K562 (cell line): Measurements from ENCODE around the gene ZNF391. TPM values are rescaled to one million over a fixed set of nuclear protein-coding genes. Genes with fewer than 3 reads are reported as not detected.

Source experiments
- ATF1 ChIP-seq, 2 experiments: fragments of 450-650 bp in 1 of 2; IDR thresholded peaks; 2 replicates each; pipeline ENCODE4 v1.6.1; 2016; ENCODE audit warnings: missing compliant biosample characterization in 1 of 2, missing genetic modification characterization in 1 of 2
- KAT8 ChIP-seq: fragments of 450-650 bp; IDR thresholded peaks from 2 replicates; pipeline ENCODE4 v1.6.1; 2016; ENCODE audit warnings: low read depth, mild to moderate bottlenecking
- MXI1 ChIP-seq: IDR thresholded peaks from 2 replicates; pipeline ENCODE4 v1.6.1; 2011; ENCODE audit warnings: low read depth, mild to moderate bottlenecking, improper control_type of control experiment, low read length
- POLR3G ChIP-seq: IDR thresholded peaks from 2 replicates; pipeline ENCODE4 v1.6.1; 2011; ENCODE audit not compliant: insufficient read length, insufficient replicate concordance; ENCODE audit errors: extremely low read depth
- RFX7 ChIP-seq: fragments of 250-450 bp; sonication (Bioruptor Pico); IDR thresholded peaks from 2 replicates; pipeline ENCODE4 v1.5.1; 2021; ENCODE audit warnings: mild to moderate bottlenecking
- TARDBP ChIP-seq: fragments of 450-650 bp; IDR thresholded peaks from 2 replicates; pipeline ENCODE4 v1.6.1; 2016
- XRCC3 ChIP-seq: fragments of 450-650 bp; IDR thresholded peaks from 2 replicates; pipeline ENCODE4 v1.6.1; 2017; ENCODE audit warnings: mild to moderate bottlenecking, moderate library complexity
- ZNF561 ChIP-seq: fragments of 450-650 bp; formaldehyde crosslinking; conservative IDR thresholded peaks from 2 replicates; pipeline ENCODE4 v1.4.0; 2020; ENCODE audit warnings: mild to moderate bottlenecking, moderate library complexity
- polyA plus RNA-seq, 8 experiments: library from polyadenylated mRNA; depleted of rRNA in 4 of 8; stranded (reverse) in 5 of 8; unstranded in 3 of 8; fragments of >200 nt; fragmentation: Nextera tagmentation in 2 of 8; fragmentation: Illumina TruSeq in 1 of 8; extraction: Ambion mirVana in 2 of 8; extraction: Trizol in 1 of 8; gene quantifications; 2 replicates each; pipeline versions ENCODE4 v1.2.1 to v1.2.3, GENCODE V29; 2011 to 2014; ENCODE audit warnings: inconsistent platforms in 1 of 8, missing spikeins in 1 of 8
- total RNA-seq, 7 experiments: library from RNA; depleted of rRNA in 6 of 7; stranded (reverse); fragments of >200 nt in 6 of 7; fragmentation: Illumina TruSeq in 2 of 7; extraction: Trizol in 2 of 7; gene quantifications; 2 replicates each; pipeline versions ENCODE4 v1.2.1 to v1.2.3, GENCODE V29; 2011 to 2021; ENCODE audit warnings: low replicate concordance in 1 of 7
- TF ChIP-seq, protein P1 (sequence below): fragments of 200-600 bp; sonication (generic); IDR thresholded peaks from one replicate; pipeline ENCODE4 v1.6.1; 2012; ENCODE audit warnings: mild to moderate bottlenecking, low read depth, low read length, inconsistent platforms

Gene ZNF391
- total and polyA plus RNA-seq, 9 of the 15 experiments (the other 6 are each of a cell fraction or from before 2014, with no cell fraction given): 2.3 to 10.1 (median 5.8) TPM

DNA sequence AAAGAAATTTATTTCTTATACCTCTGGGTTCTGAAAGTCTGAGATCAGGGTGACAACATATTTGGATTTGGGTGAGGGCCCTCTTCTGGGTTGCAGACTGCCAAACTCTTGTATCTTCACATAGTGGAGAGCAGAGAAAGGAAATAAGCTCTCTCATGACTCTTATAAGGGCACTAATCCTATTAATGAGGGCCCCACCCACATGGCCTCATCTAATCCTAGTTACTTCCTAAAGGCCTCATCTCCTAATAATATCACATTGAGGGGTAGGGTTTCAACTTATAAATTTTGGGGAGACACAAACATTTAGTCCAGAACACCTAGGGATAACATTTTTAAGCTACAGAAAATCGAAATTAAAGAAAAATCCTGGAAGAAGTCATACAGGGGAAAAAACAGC is 5.1 kb upstream of the ZNF391 start (continued):
- TF ChIP-seq, protein P1, sequence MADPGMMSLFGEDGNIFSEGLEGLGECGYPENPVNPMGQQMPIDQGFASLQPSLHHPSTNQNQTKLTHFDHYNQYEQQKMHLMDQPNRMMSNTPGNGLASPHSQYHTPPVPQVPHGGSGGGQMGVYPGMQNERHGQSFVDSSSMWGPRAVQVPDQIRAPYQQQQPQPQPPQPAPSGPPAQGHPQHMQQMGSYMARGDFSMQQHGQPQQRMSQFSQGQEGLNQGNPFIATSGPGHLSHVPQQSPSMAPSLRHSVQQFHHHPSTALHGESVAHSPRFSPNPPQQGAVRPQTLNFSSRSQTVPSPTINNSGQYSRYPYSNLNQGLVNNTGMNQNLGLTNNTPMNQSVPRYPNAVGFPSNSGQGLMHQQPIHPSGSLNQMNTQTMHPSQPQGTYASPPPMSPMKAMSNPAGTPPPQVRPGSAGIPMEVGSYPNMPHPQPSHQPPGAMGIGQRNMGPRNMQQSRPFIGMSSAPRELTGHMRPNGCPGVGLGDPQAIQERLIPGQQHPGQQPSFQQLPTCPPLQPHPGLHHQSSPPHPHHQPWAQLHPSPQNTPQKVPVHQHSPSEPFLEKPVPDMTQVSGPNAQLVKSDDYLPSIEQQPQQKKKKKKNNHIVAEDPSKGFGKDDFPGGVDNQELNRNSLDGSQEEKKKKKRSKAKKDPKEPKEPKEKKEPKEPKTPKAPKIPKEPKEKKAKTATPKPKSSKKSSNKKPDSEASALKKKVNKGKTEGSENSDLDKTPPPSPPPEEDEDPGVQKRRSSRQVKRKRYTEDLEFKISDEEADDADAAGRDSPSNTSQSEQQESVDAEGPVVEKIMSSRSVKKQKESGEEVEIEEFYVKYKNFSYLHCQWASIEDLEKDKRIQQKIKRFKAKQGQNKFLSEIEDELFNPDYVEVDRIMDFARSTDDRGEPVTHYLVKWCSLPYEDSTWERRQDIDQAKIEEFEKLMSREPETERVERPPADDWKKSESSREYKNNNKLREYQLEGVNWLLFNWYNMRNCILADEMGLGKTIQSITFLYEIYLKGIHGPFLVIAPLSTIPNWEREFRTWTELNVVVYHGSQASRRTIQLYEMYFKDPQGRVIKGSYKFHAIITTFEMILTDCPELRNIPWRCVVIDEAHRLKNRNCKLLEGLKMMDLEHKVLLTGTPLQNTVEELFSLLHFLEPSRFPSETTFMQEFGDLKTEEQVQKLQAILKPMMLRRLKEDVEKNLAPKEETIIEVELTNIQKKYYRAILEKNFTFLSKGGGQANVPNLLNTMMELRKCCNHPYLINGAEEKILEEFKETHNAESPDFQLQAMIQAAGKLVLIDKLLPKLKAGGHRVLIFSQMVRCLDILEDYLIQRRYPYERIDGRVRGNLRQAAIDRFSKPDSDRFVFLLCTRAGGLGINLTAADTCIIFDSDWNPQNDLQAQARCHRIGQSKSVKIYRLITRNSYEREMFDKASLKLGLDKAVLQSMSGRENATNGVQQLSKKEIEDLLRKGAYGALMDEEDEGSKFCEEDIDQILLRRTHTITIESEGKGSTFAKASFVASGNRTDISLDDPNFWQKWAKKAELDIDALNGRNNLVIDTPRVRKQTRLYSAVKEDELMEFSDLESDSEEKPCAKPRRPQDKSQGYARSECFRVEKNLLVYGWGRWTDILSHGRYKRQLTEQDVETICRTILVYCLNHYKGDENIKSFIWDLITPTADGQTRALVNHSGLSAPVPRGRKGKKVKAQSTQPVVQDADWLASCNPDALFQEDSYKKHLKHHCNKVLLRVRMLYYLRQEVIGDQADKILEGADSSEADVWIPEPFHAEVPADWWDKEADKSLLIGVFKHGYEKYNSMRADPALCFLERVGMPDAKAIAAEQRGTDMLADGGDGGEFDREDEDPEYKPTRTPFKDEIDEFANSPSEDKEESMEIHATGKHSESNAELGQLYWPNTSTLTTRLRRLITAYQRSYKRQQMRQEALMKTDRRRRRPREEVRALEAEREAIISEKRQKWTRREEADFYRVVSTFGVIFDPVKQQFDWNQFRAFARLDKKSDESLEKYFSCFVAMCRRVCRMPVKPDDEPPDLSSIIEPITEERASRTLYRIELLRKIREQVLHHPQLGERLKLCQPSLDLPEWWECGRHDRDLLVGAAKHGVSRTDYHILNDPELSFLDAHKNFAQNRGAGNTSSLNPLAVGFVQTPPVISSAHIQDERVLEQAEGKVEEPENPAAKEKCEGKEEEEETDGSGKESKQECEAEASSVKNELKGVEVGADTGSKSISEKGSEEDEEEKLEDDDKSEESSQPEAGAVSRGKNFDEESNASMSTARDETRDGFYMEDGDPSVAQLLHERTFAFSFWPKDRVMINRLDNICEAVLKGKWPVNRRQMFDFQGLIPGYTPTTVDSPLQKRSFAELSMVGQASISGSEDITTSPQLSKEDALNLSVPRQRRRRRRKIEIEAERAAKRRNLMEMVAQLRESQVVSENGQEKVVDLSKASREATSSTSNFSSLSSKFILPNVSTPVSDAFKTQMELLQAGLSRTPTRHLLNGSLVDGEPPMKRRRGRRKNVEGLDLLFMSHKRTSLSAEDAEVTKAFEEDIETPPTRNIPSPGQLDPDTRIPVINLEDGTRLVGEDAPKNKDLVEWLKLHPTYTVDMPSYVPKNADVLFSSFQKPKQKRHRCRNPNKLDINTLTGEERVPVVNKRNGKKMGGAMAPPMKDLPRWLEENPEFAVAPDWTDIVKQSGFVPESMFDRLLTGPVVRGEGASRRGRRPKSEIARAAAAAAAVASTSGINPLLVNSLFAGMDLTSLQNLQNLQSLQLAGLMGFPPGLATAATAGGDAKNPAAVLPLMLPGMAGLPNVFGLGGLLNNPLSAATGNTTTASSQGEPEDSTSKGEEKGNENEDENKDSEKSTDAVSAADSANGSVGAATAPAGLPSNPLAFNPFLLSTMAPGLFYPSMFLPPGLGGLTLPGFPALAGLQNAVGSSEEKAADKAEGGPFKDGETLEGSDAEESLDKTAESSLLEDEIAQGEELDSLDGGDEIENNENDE: no peak
- no peak for TF ChIP-seq ATF1 (CRISPR knock-in tag; IDR thresholded peaks at IDR 0.05)
- no peak for TF ChIP-seq ATF1 (tag; IDR thresholded peaks at IDR 0.05)
- TF ChIP-seq XRCC3: no peak
- TF ChIP-seq ZNF561: no peak
- no peak for TF ChIP-seq RFX7 (CRISPR knock-in tag)
- TF ChIP-seq POLR3G: no peak
- no peak for TF ChIP-seq TARDBP
- TF ChIP-seq MXI1: no peak
- no peak for TF ChIP-seq KAT8
